AG04450 (cell line): ENCODE results near the gene PPA2. TPM values are rescaled to one million over a fixed set of nuclear protein-coding genes. Genes with fewer than 3 reads are reported as not detected.

Source experiments
- CTCF ChIA-PET: fragments of 300-600, 350-600 bp; formaldehyde crosslinking; extraction: SDS; loops from one replicate; lab custom pipeline; 2022; ENCODE audit warnings: antibody characterized with exemption, inconsistent platforms; lab: Charles Lee
- POLR2A ChIA-PET: fragments of 350-600 bp; formaldehyde crosslinking; extraction: SDS; loops from one replicate; lab custom pipeline; 2021; ENCODE audit warnings: antibody characterized with exemption, inconsistent platforms; lab: Yijun Ruan, JAX
- DNase-seq: peaks from one replicate; pipeline ENCODE4 v3.0.0-alpha.2; 2011; ENCODE audit warnings: low read depth, low spot score
- H3K27ac ChIP-seq: one replicate; pipeline ENCODE4 v1.5.1; 2012; ENCODE audit warnings: low read depth, low read length, control low read depth
- H3K27me3 ChIP-seq: one replicate; pipeline ENCODE4 v1.6.0; 2012; ENCODE audit warnings: low read length; ENCODE audit not compliant: control insufficient read depth, insufficient read depth
- H3K4me3 ChIP-seq: 2 replicates; pipeline ENCODE4 v1.5.1; 2011; ENCODE audit warnings: mild to moderate bottlenecking, low read depth, low read length, control low read depth
- H3K9me3 ChIP-seq: 2 replicates; pipeline ENCODE4 v1.5.1; 2012; ENCODE audit warnings: low read length; ENCODE audit not compliant: control insufficient read depth, insufficient read depth
- polyA plus RNA-seq: library from polyadenylated mRNA; depleted of rRNA; stranded (reverse); fragments of >200 nt; gene quantifications from 2 replicates; pipeline ENCODE4 v1.2.3, GENCODE V29; 2011
- TF ChIP-seq, protein P1 (sequence below): IDR thresholded peaks from 2 replicates; pipeline ENCODE4 v1.5.1; 2011; ENCODE audit warnings: low read depth, low read length, control low read depth, inconsistent platforms

The PPA2 gene
- polyA plus RNA-seq, 1 experiment = 127 TPM

DNA sequence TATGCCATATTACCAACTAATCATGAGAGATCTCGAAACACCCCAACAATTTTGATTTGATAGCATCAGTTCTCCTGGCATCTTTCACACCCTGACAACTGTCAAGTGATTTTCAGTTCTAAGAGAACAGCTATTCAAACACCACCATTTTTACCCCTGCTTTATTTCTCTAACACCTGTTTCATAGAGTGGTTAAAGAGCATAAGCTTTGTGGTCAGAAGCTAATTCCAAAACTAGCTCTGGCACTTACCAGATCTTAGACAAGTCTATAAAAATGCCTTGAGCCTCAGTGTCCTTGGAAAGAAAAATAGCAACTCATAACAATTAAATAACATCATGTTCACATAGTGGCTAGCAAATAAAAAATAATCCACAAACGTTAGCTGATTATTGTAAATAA lies 17.9 kb downstream of the PPA2 start:
- CTCF ChIA-PET = interaction anchor here (1.5 to 2.7 kb wide), 2 partner anchors 18 to 316 kb away, joined by 5 to 16 read pairs; partner anchors contain the start of gene PPA2
- H3K27ac ChIP-seq = no peak overlapping the region
- H3K27me3 ChIP-seq = no peaks in the 10 kb centered on the region
- DNase-seq = no peak
- POLR2A ChIA-PET = no interaction called here
- TF ChIP-seq, protein P1, sequence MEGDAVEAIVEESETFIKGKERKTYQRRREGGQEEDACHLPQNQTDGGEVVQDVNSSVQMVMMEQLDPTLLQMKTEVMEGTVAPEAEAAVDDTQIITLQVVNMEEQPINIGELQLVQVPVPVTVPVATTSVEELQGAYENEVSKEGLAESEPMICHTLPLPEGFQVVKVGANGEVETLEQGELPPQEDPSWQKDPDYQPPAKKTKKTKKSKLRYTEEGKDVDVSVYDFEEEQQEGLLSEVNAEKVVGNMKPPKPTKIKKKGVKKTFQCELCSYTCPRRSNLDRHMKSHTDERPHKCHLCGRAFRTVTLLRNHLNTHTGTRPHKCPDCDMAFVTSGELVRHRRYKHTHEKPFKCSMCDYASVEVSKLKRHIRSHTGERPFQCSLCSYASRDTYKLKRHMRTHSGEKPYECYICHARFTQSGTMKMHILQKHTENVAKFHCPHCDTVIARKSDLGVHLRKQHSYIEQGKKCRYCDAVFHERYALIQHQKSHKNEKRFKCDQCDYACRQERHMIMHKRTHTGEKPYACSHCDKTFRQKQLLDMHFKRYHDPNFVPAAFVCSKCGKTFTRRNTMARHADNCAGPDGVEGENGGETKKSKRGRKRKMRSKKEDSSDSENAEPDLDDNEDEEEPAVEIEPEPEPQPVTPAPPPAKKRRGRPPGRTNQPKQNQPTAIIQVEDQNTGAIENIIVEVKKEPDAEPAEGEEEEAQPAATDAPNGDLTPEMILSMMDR = no peak
- H3K9me3 ChIP-seq = no peaks in the 10 kb centered on the region
- no peak overlapping the region for H3K4me3 ChIP-seq

DNA sequence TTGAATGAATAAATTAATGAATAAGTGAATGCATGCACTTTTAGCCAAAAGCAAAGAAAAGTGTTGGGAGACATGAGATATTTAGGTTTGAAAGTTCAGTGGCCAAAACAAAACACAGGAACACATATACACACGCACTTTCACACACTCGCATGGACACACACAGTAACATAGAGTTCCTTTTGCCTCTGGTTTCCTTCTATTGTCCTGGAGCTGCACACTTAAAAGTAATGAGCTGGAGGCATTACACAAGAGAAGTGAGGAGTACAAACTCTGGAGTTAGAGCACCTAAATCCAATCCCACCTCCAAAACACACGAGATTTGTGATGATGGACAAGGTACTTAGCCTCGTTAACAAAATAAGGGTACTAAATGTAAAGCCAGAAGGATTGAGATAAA lies 18.7 kb downstream of the PPA2 start:
- ChIA-PET CTCF (interaction anchor here (2.7 kb wide), 1 partner anchor 19 kb away, joined by 16 read pairs; the partner anchor contains the start of gene PPA2), POLR2A (no interaction called here)
- TF ChIP-seq, protein P1 = no peak
- H3K9me3 ChIP-seq = no peaks in the 10 kb centered on the region
- H3K4me3 ChIP-seq = no peak overlapping the region
- H3K27ac ChIP-seq = no peak overlapping the region
- no peak for DNase-seq
- no peaks in the 10 kb centered on the region for H3K27me3 ChIP-seq

DNA sequence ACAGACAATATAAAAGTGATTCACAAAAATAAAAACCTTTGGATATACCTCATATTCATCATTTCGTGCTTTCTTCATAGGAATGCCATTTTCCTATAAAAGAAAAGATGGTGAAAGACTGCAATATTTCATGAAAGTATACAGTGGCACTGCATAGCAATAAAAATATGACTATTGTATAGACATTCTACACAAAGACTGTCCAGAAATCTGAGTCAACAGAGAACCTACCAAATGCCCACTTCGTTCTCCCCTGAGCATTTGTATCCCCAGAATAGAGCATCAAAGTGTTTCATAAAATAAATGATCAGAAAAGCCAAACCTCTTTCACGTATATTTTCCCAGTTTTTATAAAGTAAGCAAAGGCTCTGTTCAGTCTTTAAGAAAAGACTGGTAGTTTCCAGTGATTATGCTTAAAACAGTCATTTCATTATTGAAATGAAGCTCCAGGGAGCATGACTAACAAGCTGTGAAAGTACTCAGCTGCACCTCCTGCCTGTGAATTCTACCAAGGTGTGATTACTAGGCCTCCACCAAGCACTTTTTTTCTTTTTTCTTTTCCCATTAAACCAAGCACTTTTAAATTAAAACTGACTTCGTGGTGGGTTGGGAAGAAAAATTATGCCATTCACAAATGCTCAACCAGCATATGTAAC lies 20.2 kb downstream of the PPA2 start:
- DNase-seq = no peak
- TF ChIP-seq, protein P1 = no peak

DNA sequence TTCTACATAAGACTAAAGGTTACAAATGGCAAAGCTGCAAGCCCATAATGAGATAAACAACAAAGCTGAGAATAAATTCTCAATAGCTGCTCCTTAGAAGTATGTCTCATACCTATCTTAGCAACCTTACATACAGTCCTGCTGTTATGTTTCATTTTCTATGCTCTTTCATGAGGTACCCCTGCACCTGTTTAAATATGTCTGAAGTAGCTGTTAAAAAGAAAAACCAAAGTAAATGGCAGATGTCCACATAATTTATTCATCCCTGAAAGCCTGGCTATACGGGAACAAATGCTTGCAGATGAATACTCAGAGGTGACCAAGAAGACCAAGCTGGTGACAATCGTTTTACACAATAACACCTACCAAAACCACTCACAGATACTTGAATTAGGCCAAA lies 22.5 kb downstream of the PPA2 start:
- POLR2A ChIA-PET = no interaction called here
- DNase-seq = no peak
- Histone ChIP-seq H3K27me3 (no peaks in the 10 kb centered on the region), H3K9me3 (no peaks in the 10 kb centered on the region), H3K4me3 (no peak overlapping the region), H3K27ac (no peak overlapping the region)
- TF ChIP-seq, protein P1 = no peak
- CTCF ChIA-PET = interaction anchor here (0.6 to 2.0 kb wide), 2 partner anchors 23 to 214 kb away, joined by 4 to 5 read pairs; partner anchors contain the start of gene PPA2

More for the DNA sequence above, 20.2 kb downstream of the PPA2 start:
- H3K27me3 ChIP-seq = no peaks in the 10 kb centered on the region
- H3K27ac ChIP-seq = no peak overlapping the region
- ChIA-PET POLR2A (no interaction called here), CTCF (no interaction called here)
- H3K4me3 ChIP-seq = no peak overlapping the region
- no peaks in the 10 kb centered on the region for H3K9me3 ChIP-seq

DNA sequence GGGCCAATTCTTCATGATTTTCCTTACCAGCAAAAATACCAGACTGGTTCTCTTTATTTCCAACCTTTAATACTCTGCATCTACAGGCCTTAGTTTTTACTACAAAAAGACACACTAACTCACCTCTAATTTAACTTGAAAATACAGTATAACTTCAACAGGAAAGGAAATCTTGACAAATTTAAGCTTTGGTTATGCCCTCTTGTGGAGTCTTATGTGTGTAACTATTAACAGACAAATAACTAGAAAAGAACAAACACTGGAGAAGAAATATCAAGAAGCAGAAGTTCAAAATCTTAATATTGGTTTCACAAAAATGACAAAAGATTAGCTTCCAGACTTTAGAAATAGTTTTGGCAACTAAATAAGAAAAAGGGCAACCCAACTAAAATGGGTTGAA lies 33.0 kb downstream of the PPA2 start:
- H3K27ac ChIP-seq = no peak overlapping the region
- H3K27me3 ChIP-seq = no peaks in the 10 kb centered on the region
- CTCF ChIA-PET = interaction anchor here (1.0 to 1.9 kb wide), 2 partner anchors 9 to 301 kb away, joined by 3 to 5 read pairs; no protein-coding TSS in a partner anchor
- POLR2A ChIA-PET = no interaction called here
- TF ChIP-seq, protein P1 = peak; percentile 14; the same call in 1 of the 2 replicates
- no peak overlapping the region for H3K4me3 ChIP-seq
- no peak for DNase-seq
- H3K9me3 ChIP-seq = no peaks in the 10 kb centered on the region
